GM18505 (cell line): ENCODE data around the gene C6orf136.
"Not testable (repeated sequence)": the region's sequence is repeated elsewhere in the genome, so short reads cannot be mapped to it uniquely, and the experiment has no call there.

Experiments
- ATAC-seq: cut with Tn5 transposase; IDR thresholded peaks from one replicate; pipeline ENCODE4 v1.9.1; 2021; ENCODE audit not compliant: unreplicated experiment
- POLR2A ChIP-seq: IDR thresholded peaks from 4 replicates; pipeline ENCODE4 v1.6.1; 2011; ENCODE audit warnings: borderline replicate concordance; ENCODE audit not compliant: insufficient read depth, insufficient read length; ENCODE audit errors: extremely low read depth

C6orf136 gene

DNA sequence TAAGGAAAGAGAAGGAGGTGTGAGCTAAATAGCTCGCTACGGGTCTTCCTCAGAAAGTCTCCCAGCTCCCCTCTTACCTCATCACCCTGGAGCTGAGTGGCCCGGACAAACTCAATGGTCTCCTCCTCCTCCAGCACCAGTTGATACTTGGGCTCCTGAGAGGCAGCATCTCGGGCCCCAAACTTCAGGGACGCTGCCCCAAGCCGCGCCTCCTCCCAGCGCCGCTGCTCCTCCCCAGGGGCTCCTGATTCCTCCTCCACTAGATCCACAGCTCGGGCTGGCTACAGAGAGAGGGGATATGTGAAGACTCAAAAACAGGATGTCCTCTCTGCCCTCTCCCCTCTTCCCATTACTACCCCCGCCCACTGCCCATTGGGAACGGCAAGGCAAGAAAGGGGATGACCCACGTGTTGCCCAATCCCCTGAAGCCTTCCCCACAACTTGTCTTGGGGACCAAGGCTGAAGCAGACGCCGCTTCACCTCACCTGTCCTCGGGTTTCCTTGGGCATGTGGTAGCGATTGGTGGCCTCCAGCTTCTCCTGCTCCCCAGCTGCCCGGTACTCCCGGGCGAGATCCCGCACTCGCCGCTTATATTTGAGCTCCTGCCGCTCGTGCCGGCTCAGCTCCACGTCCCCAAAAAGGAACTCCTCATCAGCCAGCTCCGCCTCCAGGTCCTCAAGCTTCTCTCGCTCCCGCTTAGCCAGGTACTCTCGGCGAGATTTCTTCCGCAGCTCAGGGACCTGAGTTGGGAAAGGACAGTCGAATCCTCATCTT lies 18.2 kb downstream of the C6orf136 start:
- TF ChIP-seq POLR2A = no peak
- ATAC-seq = no peak

- ATAC-seq = not testable (repeated sequence)
These were observed 19.4 kb downstream of the C6orf136 start for GRCh38 chr6:30666300-30666699.

GRCh38 chr6:30670760-30671527 lies 24.0 kb downstream of the C6orf136 start:
- TF ChIP-seq POLR2A = no peak
- ATAC-seq = no peak

DNA sequence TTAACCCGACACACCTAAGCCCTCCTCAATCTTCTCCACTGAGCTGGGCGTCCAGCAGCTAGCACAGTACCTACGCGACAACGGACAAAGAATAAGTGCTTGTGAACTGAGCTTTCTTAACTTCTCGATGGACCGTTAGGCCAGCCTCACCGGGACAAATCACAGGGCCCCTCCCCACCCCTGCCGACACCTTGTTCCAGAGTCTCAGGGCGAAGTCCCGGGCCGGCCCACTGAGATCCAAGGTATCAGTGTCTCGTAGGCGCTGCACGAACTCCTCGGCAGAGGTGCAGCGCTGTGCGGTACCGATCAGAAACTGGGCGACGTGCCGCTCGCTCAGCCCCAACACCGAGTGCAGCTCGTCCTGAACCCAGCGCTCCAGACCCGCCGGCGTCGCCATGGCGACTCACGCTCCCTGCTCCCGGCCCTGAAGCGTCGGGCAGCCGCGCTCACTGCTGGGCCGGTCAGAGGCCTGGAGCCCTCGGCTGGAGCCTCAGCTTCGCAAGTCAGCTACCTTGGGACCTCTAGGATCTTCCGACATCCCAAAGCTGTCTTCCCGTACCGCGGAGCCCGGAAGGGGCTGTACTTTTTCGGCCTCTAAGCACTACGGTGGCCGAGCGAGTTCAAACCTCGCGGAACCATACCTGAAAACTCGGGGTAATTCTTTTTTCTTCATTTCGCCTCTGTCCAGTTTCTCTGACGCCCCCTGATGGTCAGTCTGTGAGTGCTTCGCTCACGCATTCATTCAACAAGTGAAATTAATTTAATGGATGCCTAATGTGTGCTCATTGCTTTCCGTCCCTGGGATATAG lies 25.7 kb downstream of the C6orf136 start, which contains the start of gene DHX16:
DHX16 (minus strand) TSS at position 562 of the 809 bp plus-strand sequence; CDS start at position 397, 165 bp downstream.
- TF ChIP-seq POLR2A = peak; percentile 81

DNA sequence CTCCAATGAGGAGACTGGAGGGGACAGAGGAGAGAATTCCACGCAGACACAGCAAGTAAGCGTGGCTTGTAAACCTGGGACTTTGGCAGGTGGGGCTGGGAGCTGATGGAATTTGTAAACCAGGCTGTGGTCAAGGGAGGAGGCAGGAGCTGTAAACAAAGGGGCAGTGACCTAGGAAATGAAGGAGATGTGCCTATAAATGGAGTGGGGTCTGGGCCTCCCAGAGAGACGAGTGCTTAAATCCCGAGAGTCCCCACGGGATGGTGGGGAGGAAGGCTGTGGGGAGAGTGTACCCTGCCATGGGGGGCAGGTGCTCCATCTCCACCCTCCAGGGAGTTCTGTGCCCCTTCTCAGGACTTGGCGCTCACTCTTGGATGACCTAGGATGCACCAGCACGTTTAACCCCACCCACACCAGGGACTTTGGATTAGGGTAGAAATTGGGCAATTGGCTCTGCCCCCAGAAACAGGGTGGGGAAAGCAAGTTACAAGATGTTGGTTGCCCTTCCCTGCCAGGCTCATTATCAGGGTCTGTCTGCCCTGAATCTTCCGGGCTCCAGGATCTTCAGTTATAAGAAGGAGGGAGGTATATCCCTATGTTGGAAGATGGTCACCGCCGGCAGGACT lies 29.8 kb downstream of the C6orf136 start:
- no peak for ATAC-seq
- no peak for TF ChIP-seq POLR2A

More for the DNA sequence above, 25.7 kb downstream of the C6orf136 start, which contains the start of gene DHX16:
- ATAC-seq = peak; percentile 67

DNA sequence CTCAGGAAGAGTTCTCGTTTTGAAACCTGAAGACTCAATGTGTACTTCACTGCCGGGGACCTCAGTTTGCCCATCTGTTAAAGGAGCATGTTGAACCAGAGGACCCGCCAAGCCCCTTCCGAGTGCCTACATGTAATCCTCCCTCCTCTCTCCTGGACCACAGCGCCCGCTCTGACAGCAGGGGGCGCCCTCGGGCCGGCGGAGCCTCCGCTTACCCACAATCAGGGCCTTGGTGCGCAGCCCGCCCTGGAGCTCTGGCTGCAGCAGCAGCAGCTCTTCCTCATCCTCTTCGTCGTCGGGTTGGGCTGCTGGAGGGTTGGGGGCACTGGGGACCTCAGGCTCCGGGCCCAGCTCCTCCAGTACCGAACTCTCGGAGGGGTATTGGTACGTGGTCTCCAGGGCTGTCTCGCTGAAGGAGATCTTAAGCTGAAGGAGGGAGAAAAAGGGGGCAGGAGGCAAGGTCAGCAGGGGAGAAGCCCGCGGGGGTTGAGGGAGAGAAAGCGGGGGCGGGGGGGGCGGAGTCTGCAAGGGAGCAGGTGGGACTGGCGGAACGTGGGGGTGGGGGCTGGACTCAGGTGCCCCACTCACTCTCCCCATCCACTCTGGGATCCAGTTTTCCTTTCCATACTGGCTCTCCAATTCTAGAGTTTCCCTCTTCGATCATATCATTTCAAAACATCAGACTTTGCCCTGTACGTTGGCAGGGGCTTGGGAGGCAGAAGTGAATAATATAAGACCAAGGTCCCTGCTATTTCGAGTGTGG lies 32.2 kb downstream of the C6orf136 start:
- TF ChIP-seq POLR2A = no peak
- no peak for ATAC-seq

DNA sequence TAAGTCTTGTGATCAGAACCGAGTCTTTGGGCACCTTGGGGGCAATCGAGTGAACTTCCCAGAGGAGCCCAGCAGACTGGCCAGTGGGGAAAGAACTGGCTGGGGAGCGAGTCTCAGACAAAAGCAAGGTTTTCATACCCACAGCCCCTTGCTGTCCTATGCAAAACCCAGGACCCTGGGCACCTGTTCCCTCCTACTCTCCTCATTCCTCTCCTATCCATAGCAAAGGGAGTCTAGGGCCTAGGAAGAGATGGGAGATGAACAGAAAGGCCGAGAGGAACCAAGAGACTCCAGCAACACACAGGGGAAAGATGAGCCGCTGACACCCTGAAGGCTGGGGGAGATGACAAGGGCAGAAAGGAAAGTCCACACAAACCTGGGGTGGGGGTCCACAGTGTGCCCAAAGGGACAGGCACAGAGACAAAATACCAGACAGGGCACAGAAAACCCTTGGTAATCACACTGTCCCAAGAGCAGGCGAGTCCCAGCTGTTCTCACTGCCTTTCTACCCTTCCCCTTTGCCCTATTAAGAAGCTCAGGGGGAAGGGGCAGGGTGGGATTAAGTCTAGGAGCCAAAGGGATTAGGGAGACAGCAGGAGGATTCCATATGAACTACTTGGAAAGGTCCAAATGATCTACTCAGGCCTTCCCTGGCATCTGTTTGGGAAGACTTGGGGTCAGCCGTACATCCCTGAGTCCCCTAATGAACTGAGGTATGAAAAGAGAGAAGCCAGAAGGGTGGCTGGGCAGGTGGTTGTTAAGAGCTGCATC lies 33.0 kb downstream of the C6orf136 start:
- no peak for ATAC-seq
- no peak for TF ChIP-seq POLR2A

GRCh38 chr6:30681766-30682142 lies 34.8 kb downstream of the C6orf136 start:
- no peak for ATAC-seq
- TF ChIP-seq POLR2A = no peak

DNA sequence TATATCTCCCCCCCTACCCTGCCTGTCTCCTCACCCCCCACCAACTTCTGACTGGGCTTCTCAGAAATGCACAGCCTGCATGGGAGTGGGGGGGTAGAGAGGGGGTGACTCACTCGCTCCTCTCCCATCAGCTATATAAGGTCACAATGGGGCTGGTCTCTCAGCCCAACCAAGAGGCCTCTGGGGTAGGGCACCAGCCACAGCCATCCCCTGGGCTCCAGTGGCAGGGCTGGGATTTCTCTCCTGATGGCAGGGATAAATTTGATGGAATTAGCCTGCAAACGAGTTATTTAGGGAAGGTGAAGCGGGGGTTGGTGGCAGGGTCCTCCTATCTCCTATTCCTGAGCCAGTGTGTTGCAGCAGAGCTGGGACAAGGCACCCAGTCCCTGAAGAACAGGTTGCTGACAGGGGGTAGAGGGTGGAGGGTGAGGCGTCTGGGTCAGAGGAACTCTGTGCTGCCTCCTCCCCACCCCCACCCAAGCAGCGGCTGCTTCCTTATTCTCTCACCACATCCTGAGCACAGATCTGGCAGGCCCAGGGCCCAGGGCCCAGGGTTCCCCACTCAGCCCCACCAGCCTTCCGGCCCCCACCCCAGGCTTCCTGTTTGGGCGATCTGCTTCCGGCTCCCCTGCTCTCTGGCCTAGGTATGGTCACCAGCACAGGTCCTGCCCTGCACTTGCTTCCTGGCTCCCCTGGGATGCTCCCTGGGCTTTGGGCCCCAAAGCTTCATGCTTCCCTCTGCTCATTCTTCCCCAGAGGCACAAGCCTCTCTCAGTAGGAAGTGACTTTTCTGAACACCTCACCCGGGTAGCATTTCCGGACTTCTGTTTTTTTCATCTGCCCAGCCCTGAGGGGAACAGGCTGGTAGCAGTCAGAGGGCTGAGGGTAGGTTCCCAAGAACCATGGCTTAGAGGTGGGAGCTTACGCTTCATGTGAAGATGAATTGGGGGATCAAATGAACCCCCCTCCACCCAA lies 35.5 kb downstream of the C6orf136 start:
- ATAC-seq = peak; percentile 32
- TF ChIP-seq POLR2A = peak; percentile 84

- ATAC-seq = no peak
These were observed 36.4 kb downstream of the C6orf136 start for GRCh38 chr6:30683183-30683979.

DNA sequence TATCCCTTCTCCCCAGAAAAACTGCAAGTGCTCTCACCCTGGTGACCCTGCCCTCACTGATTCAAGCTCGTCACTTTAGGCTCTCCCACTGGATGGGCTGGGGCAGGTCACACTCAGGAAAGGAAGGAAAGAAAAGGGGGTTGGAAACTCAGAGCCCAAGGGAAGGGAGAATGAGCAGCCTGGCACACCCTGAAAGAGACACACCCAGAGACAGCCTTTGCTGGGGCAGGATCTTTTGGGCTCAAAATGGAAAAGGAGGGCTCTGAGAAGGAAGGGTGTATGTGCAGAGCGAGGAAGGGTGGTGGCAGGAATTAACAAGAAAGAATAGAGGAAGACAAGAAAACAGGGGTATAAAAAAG lies 37.0 kb downstream of the C6orf136 start:
- no peak for TF ChIP-seq POLR2A
- no peak for ATAC-seq

More at GRCh38 chr6:30683183-30683979, 36.4 kb downstream of the C6orf136 start:
- no peak for TF ChIP-seq POLR2A
